ENCODE data around the gene MEX3A.

The MEX3A gene

GRCh38 chr1:156114101-156114918 lies 32.0 kb upstream of the MEX3A start, which contains the start of gene LMNA:
Gene LMNA, plus strand, starts transcription at chr1:156114711. Its CDS starts 208 bp downstream, at chr1:156114919.
- no peak for TF ChIP-seq CTCF (IDR thresholded peaks at IDR 0.05)

DNA sequence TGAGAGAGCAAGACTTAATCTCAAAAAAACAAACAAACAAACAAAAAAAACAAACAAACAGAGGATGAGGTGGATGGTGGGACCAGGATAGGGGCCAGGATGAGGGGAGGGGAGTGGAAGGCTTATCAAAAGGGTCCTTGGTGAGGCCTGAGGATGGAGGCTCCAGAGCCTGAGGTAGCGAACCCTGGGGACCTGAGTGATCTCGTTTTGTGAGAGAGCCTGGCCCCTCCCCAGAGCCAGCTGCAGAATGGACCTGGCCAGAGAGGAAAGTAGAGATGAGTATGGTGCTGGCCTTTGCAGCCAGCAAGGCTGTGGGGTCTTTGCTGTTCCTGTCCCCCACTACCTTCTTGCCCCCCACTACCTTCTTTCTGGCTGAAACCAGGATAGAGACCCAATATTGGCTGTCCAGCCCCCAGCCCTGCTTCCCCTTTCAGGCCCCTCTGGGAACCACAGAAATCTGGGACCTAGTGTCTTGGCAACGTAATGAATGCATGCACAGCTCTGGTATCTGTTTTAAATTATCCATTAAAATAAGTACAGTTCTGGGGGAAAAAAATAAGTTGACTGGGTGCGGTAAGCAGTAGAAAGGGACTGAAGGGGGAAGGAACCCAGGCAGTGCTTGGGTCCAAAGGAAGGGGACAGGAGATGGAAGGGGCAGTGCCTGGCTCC lies 31.2 kb upstream of the MEX3A start:
- TF ChIP-seq CTCF (IDR thresholded peaks at IDR 0.05), result no peak

DNA sequence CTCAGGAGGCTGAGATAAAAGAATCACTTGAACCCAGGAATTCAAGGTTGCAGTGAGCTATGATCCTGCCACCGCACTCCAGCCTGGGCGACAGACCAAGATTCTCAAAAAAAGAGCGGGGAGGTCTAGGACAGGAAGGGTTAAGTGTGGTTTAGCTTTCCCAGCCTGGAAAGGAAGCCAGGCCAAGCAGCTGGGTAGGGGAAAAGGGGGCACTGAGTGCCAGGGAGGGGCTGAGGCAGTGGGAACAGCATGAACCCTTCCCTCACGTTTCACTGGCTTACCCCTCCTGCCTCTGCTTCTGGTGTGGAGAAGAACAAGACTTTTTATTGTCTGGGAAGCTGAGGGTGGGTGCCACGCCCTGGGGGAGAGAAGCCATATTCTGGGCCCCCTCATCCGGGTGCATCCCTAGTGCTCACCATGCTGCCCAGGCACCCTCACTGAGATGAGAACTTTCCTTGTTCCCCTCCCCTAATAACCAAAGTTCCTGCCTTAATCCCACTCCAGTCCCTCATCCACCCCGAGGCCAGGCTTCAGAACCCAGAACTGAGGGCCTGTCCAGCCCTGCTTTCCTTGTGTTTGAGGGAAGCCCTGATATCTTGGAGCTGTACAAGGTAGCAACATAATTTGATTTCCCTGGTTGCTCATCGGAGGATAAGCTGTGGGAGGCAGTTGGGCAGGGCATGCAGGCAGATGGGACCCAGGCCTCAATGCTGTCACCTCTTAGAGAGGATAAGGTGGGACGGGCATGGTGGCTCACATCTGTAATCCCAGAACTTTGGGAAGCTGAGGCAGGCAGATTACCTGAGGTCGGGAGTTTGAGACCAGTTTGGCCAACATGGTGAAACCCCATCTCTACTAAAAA lies 30.2 kb upstream of the MEX3A start:
- no peak for TF ChIP-seq CTCF (IDR thresholded peaks at IDR 0.05)

DNA sequence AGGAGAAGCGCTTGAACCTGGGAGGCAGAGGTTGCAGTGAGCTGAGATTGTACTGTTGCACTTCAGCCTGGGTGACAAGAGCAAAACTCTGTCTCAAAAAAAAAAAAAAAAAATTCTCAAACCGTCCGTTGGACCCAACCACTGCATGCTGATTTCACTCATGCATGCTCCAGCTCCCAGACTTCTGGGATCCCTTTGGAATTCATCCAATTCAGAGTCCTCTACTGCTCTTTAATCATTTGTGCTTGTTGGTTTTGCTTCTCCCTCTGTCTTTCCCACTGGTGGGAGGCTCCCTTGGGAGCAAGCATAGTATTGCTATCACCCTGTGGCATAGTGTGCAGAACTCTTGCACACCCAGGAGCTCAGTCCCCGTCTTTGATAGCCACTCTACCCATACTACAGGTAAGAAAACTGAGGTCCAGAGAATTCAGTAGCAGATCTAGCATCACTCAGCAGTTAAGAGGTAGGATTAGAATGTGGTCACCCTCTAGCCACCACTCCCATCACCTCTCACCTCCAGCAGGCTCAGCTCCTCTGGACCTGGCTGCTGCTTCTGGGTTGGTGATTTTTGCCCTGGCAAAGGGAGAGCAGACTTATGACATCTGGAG lies 29.2 kb upstream of the MEX3A start:
- TF ChIP-seq CTCF (IDR thresholded peaks at IDR 0.05), result no peak

GRCh38 chr1:156110252-156110651 lies 28.0 kb upstream of the MEX3A start:
- no peak for TF ChIP-seq CTCF (IDR thresholded peaks at IDR 0.05)

DNA sequence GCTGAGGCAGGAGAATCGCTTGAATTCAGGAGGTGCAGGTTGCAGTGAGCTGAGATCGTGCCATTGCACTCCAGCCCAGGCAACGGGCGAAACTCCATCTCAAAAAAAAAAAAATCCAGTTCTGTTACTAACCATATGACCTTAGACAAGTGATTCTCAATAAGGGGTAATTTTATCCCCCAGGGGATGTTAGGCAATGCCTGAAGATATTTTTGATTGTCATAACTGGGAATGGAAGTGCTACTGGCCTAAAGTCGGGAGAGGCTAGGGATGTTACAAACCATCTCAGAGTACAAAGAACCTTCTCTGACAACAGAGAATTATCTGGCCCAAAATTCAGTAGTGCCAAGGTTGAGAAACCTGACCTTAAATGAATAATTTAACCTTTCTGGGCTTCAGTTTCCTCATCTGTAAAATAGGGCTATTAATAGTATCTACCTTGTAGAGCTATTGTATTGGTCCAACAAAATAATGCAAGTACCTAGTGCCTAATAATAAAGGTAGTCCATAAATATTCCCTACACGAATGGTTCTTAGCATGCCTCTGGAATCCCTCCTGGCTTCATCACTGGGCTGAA lies 26.5 kb upstream of the MEX3A start:
- no peak for TF ChIP-seq CTCF (IDR thresholded peaks at IDR 0.05)

- no peak for TF ChIP-seq CTCF (IDR thresholded peaks at IDR 0.05)
Observed at GRCh38 chr1:156108057-156108456, 25.8 kb upstream of the MEX3A start.
